NK-92 (cell line): ENCODE results near the gene NCAM1.
"Not testable (repeated sequence)": the region's sequence is repeated elsewhere in the genome, so short reads cannot be mapped to it uniquely, and the experiment has no call there.

ENCODE experiments used
- DNase-seq: peaks from one replicate; lab custom pipeline; 2025; ENCODE audit not compliant: unreplicated experiment; lab: John Stamatoyannopoulos, UW

NCAM1 gene

GRCh38 chr11:113021111-113021510 lies 59.9 kb downstream of the NCAM1 start:
- DNase-seq = no peak

DNA sequence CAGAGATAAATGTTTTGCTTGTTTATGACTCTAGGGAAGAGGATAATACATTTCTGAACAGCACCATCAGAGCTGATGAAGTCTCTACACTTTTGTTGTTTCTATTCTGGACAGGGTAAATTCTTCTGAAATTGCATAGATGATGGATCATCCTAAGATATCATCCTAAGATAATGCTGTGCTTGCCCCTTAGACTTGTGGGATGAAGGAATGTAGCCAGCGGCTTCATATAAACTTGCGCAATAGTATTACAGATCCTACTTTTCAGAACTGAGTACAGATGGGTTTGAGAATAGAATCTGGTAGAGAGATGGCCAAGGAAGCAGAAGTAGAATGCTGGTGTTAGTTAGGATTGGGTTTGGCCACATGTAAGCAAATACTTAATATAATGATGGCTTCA lies 61.0 kb downstream of the NCAM1 start:
- no peak for DNase-seq

- no peak for DNase-seq
Measured at GRCh38 chr11:113023228-113023627, 62.0 kb downstream of the NCAM1 start.

GRCh38 chr11:113023986-113024385 lies 62.8 kb downstream of the NCAM1 start:
- no peak for DNase-seq

GRCh38 chr11:113026778-113027177 lies 65.6 kb downstream of the NCAM1 start:
- DNase-seq = no peak

DNA sequence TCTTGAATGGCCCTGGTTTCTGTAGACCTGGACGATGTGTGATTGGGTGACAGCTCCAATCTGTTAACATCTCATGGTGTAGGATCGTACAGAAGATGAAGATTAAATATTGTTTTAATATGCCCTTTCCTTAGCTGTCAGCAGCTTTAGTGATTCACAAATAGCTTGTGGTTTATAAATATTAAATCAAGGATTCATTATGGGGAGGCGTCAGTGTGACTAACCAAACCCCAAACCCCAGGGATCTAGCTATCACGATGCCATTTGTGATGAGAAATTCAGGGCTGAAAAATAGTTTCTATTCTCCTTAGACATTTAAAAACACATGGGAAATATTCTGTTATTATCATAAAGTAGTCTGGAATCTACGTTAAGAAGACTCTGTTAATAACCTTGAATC lies 73.4 kb downstream of the NCAM1 start:
- DNase-seq = no peak

GRCh38 chr11:113035708-113036107 lies 74.5 kb downstream of the NCAM1 start:
- DNase-seq = no peak

DNA sequence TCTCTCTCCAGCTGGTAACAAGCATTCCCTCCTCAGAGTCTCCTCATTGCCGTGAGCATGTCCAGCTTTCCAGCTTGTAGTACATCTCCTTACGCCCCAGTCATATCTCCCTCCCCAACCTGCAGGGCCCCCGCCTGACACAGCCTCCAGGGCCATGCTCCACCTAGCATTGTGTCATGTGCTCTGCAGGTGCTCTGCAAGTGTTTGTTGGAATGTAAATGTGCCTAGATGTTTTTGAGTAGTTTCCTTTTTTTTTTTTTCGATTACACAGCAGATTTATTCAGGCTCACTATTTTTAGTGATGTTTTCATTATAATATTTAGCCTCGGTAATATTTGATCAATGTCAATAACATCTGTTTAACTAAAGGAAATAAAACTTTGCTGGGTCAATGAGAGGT lies 82.5 kb downstream of the NCAM1 start:
- no peak for DNase-seq

DNA sequence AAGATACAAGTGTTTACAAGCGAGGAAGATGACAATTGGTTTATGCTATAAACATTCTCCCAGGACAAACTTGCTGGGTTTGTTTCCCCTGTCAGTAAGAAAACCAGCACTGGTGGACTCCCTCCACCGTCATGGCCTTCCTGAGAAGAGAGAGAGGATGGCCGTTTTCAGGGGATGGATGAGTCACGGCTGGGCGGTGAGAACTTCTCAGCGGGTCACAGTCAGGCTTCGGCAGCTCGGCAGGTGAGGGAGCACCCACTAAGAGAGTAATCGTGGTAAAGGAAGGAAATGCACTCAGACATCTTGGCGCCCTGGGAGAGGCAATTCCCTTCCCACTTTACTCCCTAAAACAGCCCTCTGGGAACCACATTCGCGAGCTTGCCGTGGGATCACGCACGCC lies 83.9 kb downstream of the NCAM1 start:
- DNase-seq = no peak

- no peak for DNase-seq
Measured at GRCh38 chr11:113046866-113047265, 85.6 kb downstream of the NCAM1 start.

DNA sequence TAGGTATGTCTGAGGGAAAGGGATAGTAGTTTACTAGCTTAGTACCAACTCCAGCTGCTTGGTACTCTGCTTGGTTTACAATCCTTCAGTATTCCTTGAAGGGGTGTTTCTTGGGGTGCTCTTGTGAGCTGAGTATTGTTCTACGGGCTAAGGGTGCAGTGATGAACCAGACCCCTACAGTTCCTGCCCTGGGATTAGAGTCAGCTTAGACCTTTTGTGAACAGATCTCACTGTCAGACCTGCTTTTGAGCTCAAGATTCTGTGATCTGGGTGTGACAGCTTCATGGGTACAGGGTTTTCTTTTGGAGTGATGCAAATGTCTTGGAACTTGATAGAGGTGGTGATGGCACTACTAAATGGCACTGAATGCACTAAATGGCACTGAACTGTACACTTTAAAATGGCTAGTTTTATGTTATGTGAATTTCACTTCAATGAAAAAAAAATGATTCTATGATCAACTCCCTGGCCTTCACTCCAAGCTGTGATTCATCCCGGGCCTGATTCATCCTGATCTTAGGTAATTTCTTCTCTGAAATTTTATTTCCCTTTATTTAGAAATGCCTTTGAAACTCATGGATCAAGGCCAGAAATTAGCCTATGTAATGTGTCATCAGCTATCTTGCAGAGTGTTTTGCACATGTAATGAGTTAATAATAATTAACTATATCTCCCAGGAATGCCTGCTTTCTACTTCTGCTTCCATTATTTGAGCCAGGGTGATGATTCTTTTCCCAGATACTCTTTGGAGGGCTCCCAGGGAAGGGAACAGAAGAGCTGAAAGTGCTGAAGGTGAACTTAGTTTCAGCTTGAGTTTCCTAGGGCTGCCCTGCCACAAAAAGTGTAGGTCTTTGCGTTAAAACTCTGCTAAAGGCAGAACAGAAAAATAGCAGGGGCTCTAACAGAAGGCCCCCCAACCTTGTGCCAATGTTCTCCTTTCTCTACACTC lies 87.9 kb downstream of the NCAM1 start:
- no peak for DNase-seq

GRCh38 chr11:113053042-113053441 lies 91.8 kb downstream of the NCAM1 start:
- not testable (repeated sequence) for DNase-seq

DNA sequence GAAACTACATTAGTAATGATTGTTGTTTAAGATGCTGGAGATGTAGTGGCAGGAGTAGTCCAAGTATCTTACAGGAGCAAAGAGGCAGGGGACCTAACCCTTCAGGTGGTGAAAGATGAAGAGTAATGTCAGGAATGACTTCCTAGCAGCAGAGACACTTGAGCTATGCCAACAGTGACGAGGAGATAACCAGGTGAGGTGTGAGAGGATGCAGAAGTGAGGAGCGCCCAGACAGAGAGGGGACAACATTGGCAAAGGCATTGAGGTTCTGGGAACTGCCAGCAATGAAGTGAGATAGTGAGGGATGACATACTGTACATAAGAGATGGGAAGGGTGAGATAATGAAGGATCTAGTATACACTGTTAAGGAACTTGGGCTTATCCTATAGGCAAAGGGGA lies 95.8 kb downstream of the NCAM1 start:
- DNase-seq = no peak

DNA sequence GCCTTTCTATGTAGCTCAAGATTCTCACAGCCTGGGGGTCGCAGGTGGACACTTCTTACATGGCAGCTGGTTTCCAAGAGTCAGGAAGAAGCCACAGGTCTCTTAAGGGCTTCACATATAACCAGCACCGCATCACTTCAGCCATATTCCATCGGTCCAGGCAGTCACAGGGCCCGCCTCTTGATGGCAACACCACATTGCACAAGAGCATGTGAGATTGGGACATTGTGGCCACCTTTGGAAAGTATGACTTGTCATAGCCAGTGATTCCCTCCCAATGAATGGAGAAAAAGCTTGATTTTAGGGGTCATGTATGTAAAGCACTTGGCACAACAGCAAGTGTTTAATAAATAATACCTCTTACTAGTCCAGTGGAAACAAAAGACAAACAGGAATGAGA lies 98.3 kb downstream of the NCAM1 start:
- no peak for DNase-seq

GRCh38 chr11:113065330-113065729 lies 104.1 kb downstream of the NCAM1 start:
- DNase-seq = no peak

DNA sequence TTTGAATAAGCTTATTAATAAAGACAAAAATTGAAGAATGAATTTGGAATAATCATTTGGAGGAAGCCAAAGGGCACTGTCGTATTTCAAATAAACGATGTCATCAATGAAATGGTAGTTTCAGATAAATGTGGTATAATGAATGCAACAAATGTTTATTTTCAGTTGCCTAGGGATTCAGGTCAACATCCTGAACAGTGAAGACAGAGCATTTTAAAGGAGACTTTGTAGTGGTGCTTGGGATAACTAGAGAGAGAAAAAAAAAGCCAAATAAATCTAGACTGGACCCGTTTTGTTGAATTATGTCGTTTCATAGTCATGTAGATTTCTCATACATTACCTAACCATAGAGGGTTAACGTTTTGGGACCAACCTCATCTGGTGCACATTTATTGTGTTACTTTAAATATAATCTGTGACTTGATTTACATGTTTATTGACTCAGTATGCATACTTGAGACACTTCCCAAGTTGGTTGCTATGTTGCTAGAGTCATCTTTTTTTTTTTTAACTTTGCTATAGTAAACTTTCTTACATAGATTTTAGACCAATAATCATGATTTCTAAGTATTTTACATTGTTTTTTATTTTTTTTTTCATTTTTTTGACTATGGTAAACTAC lies 111.1 kb downstream of the NCAM1 start:
- no peak for DNase-seq

DNA sequence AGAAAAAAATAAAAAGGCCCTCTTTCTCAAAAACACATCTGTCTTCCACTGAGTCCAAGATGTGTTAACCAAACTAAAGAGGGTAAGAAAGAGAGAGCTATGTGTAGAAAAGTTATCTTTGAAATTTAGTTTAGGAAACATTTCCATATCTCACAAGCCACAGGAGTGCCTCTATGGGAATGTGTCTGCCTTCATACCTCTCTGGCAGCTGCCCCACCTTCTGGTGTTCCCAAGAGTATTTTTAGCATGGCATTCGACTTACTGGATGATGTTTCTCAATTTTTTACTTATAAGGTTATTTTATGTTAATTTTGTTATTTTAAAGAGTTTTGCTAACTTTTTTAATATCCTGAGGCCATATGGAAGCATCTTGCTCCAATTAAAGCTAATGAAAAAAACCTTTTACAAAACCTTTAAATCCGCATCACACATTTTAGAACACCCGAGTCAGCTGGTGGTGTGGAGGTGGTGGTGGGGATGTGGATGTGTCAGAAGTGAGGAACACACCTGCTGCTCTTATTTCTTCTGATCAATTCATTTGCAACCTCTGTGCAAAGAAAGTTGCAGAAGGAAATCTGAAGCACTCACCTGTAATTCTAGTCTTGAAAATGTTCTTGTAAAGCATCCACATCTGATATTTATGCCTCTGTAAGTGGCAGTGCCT lies 112.2 kb downstream of the NCAM1 start:
- DNase-seq = no peak

DNA sequence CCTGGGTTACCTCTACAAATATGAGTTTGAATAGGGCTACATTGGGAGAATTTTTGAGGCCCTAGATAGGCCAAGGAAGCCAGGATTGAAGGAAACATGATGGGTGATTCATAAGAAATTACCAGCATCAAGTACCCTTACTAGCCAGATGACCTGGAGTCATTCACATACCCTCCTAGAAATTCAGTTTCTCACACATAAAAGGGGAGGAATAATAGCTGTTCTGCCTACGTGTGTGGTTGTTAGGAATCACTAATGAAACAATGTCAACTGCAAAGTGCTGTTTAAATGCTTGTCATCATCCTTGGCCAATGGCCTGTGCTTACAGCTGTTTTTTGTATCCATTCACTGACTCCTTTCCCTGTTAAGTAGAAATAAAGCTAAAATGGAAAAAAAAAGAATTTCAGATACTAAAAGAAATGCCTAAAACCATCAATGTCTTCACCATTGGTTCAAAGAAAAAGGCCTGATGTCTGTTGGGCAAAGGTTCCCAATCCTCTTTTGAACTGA lies 114.4 kb downstream of the NCAM1 start:
- DNase-seq = no peak

- DNase-seq = no peak
Measured at GRCh38 chr11:113077379-113077778, 116.2 kb downstream of the NCAM1 start.

DNA sequence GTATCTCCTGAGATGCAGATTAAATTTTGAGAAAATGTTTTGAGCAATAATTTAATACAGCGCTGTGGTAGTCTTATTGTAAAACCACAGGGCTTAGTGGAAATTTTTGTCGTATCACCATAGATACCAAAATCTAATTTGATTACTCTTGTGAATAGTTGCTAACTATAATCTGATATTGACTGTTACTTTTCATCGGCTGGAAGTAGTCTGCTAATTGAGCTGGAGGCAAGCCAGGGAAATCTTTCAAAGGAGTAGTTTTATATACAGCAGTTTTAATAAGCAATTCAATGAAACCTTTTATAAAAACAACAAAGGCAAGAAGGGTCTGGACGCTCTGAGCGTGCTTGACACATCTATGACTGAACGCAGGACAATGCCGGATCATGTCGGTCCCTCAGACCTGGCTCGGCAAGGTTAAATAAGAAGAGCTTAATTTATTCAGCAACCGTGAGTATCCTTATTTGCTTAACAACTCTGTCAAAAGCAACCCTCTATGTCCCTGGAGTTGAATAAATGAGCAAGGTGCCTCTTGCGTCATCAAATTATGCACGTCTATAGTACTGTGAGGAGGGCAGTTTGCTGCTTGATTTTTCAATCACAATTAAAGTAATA lies 121.2 kb downstream of the NCAM1 start:
- DNase-seq = no peak

GRCh38 chr11:113083571-113083970 lies 122.4 kb downstream of the NCAM1 start:
- DNase-seq = no peak
